ENCODE data around the gene NEK9. TPM values are rescaled to one million over a fixed set of nuclear protein-coding genes. Genes with fewer than 3 reads are reported as not detected.

NEK9 gene
- total and polyA plus RNA-seq, 10 of the 15 experiments (the other 5 are each of a cell fraction or from before 2014, with no cell fraction given) = 6.0 to 78.8 (median 44.7) TPM

GRCh38 chr14:75132382-75133086 is 5.7 kb upstream of the NEK9 start:
- Histone ChIP-seq H3K27me3 (replicated peaks in 1 of 2; ENCODE audit: control insufficient read depth in 2 of 2, insufficient read depth in 2 of 2, low read length in 1 of 2) (no peaks in the 10 kb centered on the region), H3K36me3 (ENCODE audit: control insufficient read depth in 2 of 2, insufficient read depth in 2 of 2, low read length in 1 of 2) (peaks cover 5 to 18% of the 10 kb centered on the region in 2 experiments), H2AFZ (ENCODE audit: control insufficient read depth, low read depth, low read length) (no peak overlapping the region), H3K4me3 (no peak overlapping the region), H3K9me3 (replicated peaks; ENCODE audit: control insufficient read depth, insufficient read depth, low read length) (no peaks in the 10 kb centered on the region), H3K4me1 (ENCODE audit: control insufficient read depth, insufficient read depth, low read length) (peaks cover 11% of the 10 kb centered on the region), H3K9ac (ENCODE audit: control insufficient read depth, insufficient read depth, low read length) (no peak overlapping the region), H3K27ac (ENCODE audit: control insufficient read depth, insufficient read depth) (no peak overlapping the region), H3K4me2 (ENCODE audit: control insufficient read depth, insufficient read depth) (no peak overlapping the region), H4K20me1 (ENCODE audit: control insufficient read depth, insufficient read depth) (no peaks in the 10 kb centered on the region), H3K79me2 (ENCODE audit: control insufficient read depth, insufficient read depth, low read length) (peaks cover 7% of the 10 kb centered on the region)
- RAD21 ChIA-PET (ENCODE audit: unreplicated experiment) = interaction anchor here (0.6 to 3.4 kb wide), 7 partner anchors 8 to 321 kb away, joined by 3 to 37 read pairs (median 3); no protein-coding TSS in a partner anchor
- 67% methylated on average over 3 of the region's 4 CpGs for WGBS (ENCODE audit: insufficient coverage, insufficient replicate concordance, low lambda C conversion rate, missing lambda C conversion rate)
- intact Hi-C loops (cut with micrococcal nuclease; ENCODE audit: unreplicated experiment) (loop anchor here (1.0 to 10.0 kb wide), 6 partner anchors 115 to 522 kb away; no protein-coding TSS in a partner anchor), in situ Hi-C loops (cut with MboI) (loop anchor here (5.0 kb wide), 1 partner anchor 170 kb away; no protein-coding TSS in a partner anchor)
- POLR2A ChIA-PET = no interaction called here
- TSS peak; percentile 62 for BruUV-seq (replicated peaks)
- CTCF ChIA-PET = interaction anchor here (0.7 to 11.2 kb wide), 18 partner anchors 8 to 773 kb away, joined by 3 to 279 read pairs (median 3); no protein-coding TSS in a partner anchor
- SMC1A ChIA-PET (ENCODE audit: uncharacterized antibody, unreplicated experiment) = interaction anchor here (0.7 to 5.2 kb wide), 6 partner anchors 41 to 445 kb away, joined by 3 to 154 read pairs (median 4); no protein-coding TSS in a partner anchor
- FAIRE-seq (peak; percentile 80), DNase-seq (ENCODE audit: low read depth, low spot score) (peak; percentile 66), ATAC-seq (peak; percentile 91)
- TF ChIP-seq GATAD2B (conservative IDR thresholded peaks at IDR 0.05; ENCODE audit: low read depth) = no peak
- TF ChIP-seq GABPA (IDR thresholded peaks at IDR 0.05; ENCODE audit: low read depth) = no peak
- TF ChIP-seq ATF2 (IDR thresholded peaks at IDR 0.05; ENCODE audit: low read length) = no peak
- TF ChIP-seq CTCF (IDR thresholded peaks at IDR 0.05 in 2 of 3, conservative IDR thresholded peaks at IDR 0.05 in 1 of 3; ENCODE audit: control insufficient read depth in 2 of 3, extremely low read depth in 1 of 3, insufficient read depth in 1 of 3, low read depth in 3 of 3, low read length in 3 of 3) = peak; percentile 67 to 70 (median 68)
- TF ChIP-seq ZNF384 (IDR thresholded peaks at IDR 0.05; ENCODE audit: borderline replicate concordance, low read depth, low read length) = peak; percentile 46; the same call in 1 of the 2 replicates
- TF ChIP-seq FOXM1 (IDR thresholded peaks at IDR 0.05; ENCODE audit: low read depth, low read length) = no peak
- 0 out of 2 replicates have a peak, but pooled peaks have one; percentile 38 for TF ChIP-seq NBN (IDR thresholded peaks at IDR 0.05)
- peak; percentile 94 for TF ChIP-seq RAD21 (IDR thresholded peaks at IDR 0.05; ENCODE audit: insufficient read depth, low read depth, low read length)
- TF ChIP-seq RFX5 (IDR thresholded peaks at IDR 0.05; ENCODE audit: low read depth, low read length) = no peak
- no peak for TF ChIP-seq ZZZ3 (IDR thresholded peaks at IDR 0.05; ENCODE audit: control insufficient read depth, insufficient read length, low read depth)
- TF ChIP-seq PAX8 (IDR thresholded peaks at IDR 0.05) = no peak
- TF ChIP-seq MTA3 (IDR thresholded peaks at IDR 0.05; ENCODE audit: borderline replicate concordance, low read length) = no peak
- TF ChIP-seq ATF7 (IDR thresholded peaks at IDR 0.05; ENCODE audit: low read depth) = no peak
- TF ChIP-seq NFYB (IDR thresholded peaks at IDR 0.05; ENCODE audit: insufficient read depth, low read depth, low read length) = no peak
- TF ChIP-seq SMC3 (IDR thresholded peaks at IDR 0.05; ENCODE audit: borderline replicate concordance, low read length) = peak; percentile 95
- TF ChIP-seq CHD1 (IDR thresholded peaks at IDR 0.05; ENCODE audit: low read depth, low read length) = no peak
